Transverse colon (tissue), 4 donors: ENCODE data around the gene PDZD2.

Experiments
- EP300 ChIP-seq: sonication (generic); formaldehyde crosslinking; IDR thresholded peaks from one replicate; pipeline ENCODE4 v1.6.1; 2017; ENCODE audit warnings: antibody characterized with exemption, low read depth
- POLR2A ChIP-seq: fragments of 450-650 bp; IDR thresholded peaks from one replicate; pipeline ENCODE4 v1.6.1; 2016; ENCODE audit warnings: antibody characterized with exemption, mild to moderate bottlenecking, moderate library complexity
- POLR2AphosphoS5 ChIP-seq, 3 donors: sonication (generic); formaldehyde crosslinking; IDR thresholded peaks; one replicate each; pipeline ENCODE4 v1.6.1; 2016; ENCODE audit warnings: antibody characterized with exemption in 3 of 3
- TF ChIP-seq, protein P1 (sequence below), 5 experiments: fragments of 200-600 bp in 3 of 5; fragments of 450-650 bp in 2 of 5; sonication (generic) in 3 of 5; IDR thresholded peaks; 1 replicate in 2 of 5; 2 replicates in 3 of 5; pipeline ENCODE4 v1.5.1; 2016 to 2017; ENCODE audit warnings: antibody characterized with exemption in 5 of 5, inconsistent platforms in 3 of 5, mild to moderate bottlenecking in 2 of 5, moderate library complexity in 1 of 5

DNA sequence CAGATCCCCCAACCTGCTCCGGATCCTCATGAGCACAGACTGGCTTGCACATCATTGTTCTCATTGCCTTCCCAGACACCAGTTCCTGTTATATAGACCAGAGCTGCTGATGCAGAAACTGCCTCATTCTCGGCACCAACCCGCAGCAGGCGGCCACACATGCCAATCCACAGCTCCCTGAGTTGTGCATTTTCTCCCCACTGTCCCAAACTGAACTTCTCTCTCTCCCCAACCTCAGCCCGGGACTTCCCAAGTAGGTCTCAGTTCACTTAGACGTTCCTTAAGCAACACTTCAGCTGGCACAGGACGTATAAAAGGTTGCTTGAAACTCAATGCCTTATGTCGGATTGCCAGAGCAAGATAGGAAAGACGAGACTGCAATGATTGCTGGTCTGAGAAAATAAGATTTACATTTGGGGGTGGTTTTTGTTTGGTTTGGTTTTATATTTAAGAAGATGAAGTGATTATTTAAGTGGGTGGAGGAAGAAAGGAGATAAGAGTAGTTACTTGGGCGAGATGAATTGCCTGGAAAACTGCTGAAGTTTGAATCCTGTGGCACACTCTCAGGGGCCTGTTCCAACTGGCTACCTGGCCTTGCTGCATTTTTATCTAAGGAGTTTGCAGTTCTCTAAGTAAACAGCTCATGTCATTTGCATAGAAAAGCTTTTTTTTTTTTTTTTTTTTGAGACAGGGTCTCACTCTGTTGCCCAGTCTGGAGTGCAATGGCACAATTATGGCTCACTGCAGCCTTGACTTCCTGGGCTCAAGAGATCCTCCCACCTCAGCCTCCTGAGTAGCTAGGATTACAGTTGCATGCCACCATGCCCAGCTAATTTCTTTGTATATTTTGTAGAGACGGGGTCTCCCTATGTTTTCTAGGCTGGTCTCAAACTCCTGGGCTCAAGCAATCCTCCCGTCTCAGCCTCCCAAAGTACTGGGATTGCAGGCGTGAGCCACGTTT is 379.8 kb downstream of the PDZD2 start:
- TF ChIP-seq POLR2AphosphoS5 (IDR thresholded peaks at IDR 0.05) (no peak), POLR2A (no peak), EP300 (no peak)
- TF ChIP-seq, protein P1, sequence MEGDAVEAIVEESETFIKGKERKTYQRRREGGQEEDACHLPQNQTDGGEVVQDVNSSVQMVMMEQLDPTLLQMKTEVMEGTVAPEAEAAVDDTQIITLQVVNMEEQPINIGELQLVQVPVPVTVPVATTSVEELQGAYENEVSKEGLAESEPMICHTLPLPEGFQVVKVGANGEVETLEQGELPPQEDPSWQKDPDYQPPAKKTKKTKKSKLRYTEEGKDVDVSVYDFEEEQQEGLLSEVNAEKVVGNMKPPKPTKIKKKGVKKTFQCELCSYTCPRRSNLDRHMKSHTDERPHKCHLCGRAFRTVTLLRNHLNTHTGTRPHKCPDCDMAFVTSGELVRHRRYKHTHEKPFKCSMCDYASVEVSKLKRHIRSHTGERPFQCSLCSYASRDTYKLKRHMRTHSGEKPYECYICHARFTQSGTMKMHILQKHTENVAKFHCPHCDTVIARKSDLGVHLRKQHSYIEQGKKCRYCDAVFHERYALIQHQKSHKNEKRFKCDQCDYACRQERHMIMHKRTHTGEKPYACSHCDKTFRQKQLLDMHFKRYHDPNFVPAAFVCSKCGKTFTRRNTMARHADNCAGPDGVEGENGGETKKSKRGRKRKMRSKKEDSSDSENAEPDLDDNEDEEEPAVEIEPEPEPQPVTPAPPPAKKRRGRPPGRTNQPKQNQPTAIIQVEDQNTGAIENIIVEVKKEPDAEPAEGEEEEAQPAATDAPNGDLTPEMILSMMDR (IDR thresholded peaks at IDR 0.05) = no peak
